ENCODE results near the gene SLC1A4.

SLC1A4 gene

GRCh38 chr2:64988420-64989125 lies 626 bp upstream of the SLC1A4 start (continued):
- TF ChIP-seq ZNF174 (tag by site-specific recombination; IDR thresholded peaks at IDR 0.05) = no peak
- no peak; the same call in 1 of the 2 replicates for TF ChIP-seq ZNF561 (tag by site-specific recombination; IDR thresholded peaks at IDR 0.05; ENCODE audit: borderline replicate concordance)
- TF ChIP-seq ZNF704 (tag by site-specific recombination; IDR thresholded peaks at IDR 0.05) = no peak
- no peak for TF ChIP-seq HOXA7 (CRISPR knock-in tag; IDR thresholded peaks at IDR 0.05; ENCODE audit: borderline replicate concordance)
- no peak for TF ChIP-seq ZNF645 (tag by site-specific recombination; IDR thresholded peaks at IDR 0.05)
- TF ChIP-seq ZNF785 (tag by site-specific recombination; IDR thresholded peaks at IDR 0.05) = no peak
- TF ChIP-seq FEZF1 (tag by site-specific recombination; IDR thresholded peaks at IDR 0.05) = peak; percentile 40; the same call in 1 of the 2 replicates
- TF ChIP-seq ZNF660 (tag by site-specific recombination; IDR thresholded peaks at IDR 0.05) = 0 out of 2 replicates have a peak, but pooled peaks have one; percentile 28
- no peak for TF ChIP-seq GFI1B (tag by site-specific recombination; IDR thresholded peaks at IDR 0.05)
- TF ChIP-seq MZF1 (tag by site-specific recombination; IDR thresholded peaks at IDR 0.05; ENCODE audit: borderline replicate concordance) = no peak
- TF ChIP-seq IKZF3 (tag by site-specific recombination; IDR thresholded peaks at IDR 0.05) = peak; percentile 86
- no peak for TF ChIP-seq TSHZ1 (tag by site-specific recombination; IDR thresholded peaks at IDR 0.05; ENCODE audit: borderline replicate concordance)
- TF ChIP-seq SCRT2 (tag by site-specific recombination; IDR thresholded peaks at IDR 0.05) = no peak
- TF ChIP-seq ZFP37 (tag by site-specific recombination; IDR thresholded peaks at IDR 0.05) = 0 out of 2 replicates have a peak, but pooled peaks have one; percentile 54
- no peak for TF ChIP-seq ZNF394 (tag by site-specific recombination; IDR thresholded peaks at IDR 0.05; ENCODE audit: borderline replicate concordance)
- TF ChIP-seq ZNF148 (tag by site-specific recombination; IDR thresholded peaks at IDR 0.05; ENCODE audit: borderline replicate concordance) = no peak
- 0 out of 2 replicates have a peak, but pooled peaks have one; percentile 22 for TF ChIP-seq OVOL3 (tag by site-specific recombination; IDR thresholded peaks at IDR 0.05)
- no peak; the same call in 1 of the 2 replicates for TF ChIP-seq HIC1 (tag by site-specific recombination; IDR thresholded peaks at IDR 0.05)
- no peak for TF ChIP-seq KLF17 (tag by site-specific recombination; IDR thresholded peaks at IDR 0.05)
- TF ChIP-seq ZNF585B (tag by site-specific recombination; IDR thresholded peaks at IDR 0.05) = no peak
- TF ChIP-seq ZNF121 (tag by site-specific recombination; IDR thresholded peaks at IDR 0.05) = no peak

Measured in HEK293 (cell line).